Measurements from ENCODE around the gene HOXB5. TPM values are rescaled to one million over a fixed set of nuclear protein-coding genes. Genes with fewer than 3 reads are reported as not detected.

Gene HOXB5
- total and polyA plus RNA-seq, 10 of the 15 experiments (the other 5 are each of a cell fraction or from before 2014, with no cell fraction given), result not detected

DNA sequence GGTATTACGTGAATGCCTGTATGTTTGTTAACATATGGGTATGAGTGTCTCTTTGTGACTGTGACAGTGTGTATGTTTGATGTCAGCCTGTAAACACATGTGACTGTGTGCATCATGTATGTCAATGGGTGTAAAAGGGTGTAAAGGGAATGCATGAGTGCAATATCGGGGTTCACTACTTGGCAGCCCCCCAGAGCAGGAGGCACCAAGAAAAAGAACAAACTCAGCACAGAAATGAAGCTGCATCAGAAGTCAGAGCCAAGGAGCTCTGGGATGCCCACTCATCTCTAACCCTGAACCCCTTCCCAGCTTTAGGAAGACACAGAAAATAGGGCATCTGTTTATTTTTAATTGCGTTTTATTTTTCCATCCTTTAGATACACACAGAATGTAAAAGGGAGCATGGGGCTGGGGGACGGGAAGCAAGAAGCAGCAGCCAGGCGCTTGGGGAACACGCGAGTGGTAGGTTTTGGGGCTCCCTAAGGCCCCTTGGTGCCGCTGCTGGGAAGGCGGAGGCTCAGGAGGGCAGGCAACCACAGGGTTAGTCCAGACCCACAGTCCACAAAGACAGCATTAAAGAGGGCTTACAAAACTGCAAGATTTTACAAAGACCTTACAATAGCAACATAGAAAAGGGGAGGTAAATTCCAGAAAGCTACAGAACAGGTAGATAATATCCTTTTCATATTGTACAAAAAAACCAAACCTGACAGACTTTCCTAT is 13.5 kb upstream of the HOXB5 start:
- BruUV-seq (replicated peaks), result no TSS peak
- Histone ChIP-seq H3K27ac (ENCODE audit: control insufficient read depth, insufficient read depth) (no peak overlapping the region), H3K27me3 (replicated peaks in 1 of 2; ENCODE audit: control insufficient read depth in 2 of 2, insufficient read depth in 2 of 2, low read length in 1 of 2) (peaks cover under 1 to 6% of the 10 kb centered on the region in 2 experiments; a peak in 3 of 4 replicates), H3K4me2 (ENCODE audit: control insufficient read depth, insufficient read depth) (no peak overlapping the region), H3K79me2 (ENCODE audit: control insufficient read depth, insufficient read depth, low read length) (no peaks in the 10 kb centered on the region), H3K36me3 (ENCODE audit: control insufficient read depth in 2 of 2, insufficient read depth in 2 of 2, low read length in 1 of 2) (no peaks in the 10 kb centered on the region; a peak in 1 of 4 replicates), H3K9me3 (replicated peaks; ENCODE audit: control insufficient read depth, insufficient read depth, low read length) (no peaks in the 10 kb centered on the region), H3K9ac (ENCODE audit: control insufficient read depth, insufficient read depth, low read length) (no peak overlapping the region), H3K4me3 (no peak overlapping the region), H3K4me1 (ENCODE audit: control insufficient read depth, insufficient read depth, low read length) (peaks cover 10% of the 10 kb centered on the region), H4K20me1 (ENCODE audit: control insufficient read depth, insufficient read depth) (no peaks in the 10 kb centered on the region), H2AFZ (ENCODE audit: control insufficient read depth, low read depth, low read length) (no peak overlapping the region)
- RAD21 ChIA-PET (ENCODE audit: unreplicated experiment), result interaction anchor here (0.8 to 1.4 kb wide), 3 partner anchors 12 to 273 kb away, joined by 3 to 5 read pairs (median 3); partner anchors contain the start of gene HOXB5
- TF ChIP-seq BRCA1 (IDR thresholded peaks at IDR 0.05; ENCODE audit: low read depth, low read length) (no peak), ESRRA (IDR thresholded peaks at IDR 0.05; ENCODE audit: low read length) (no peak), ZNF384 (IDR thresholded peaks at IDR 0.05; ENCODE audit: borderline replicate concordance, low read depth, low read length) (no peak), CBFB (IDR thresholded peaks at IDR 0.05; ENCODE audit: low read depth) (no peak), NR2C1 (IDR thresholded peaks at IDR 0.05) (no peak), IRF4 (IDR thresholded peaks at IDR 0.05; ENCODE audit: low read depth, low read length) (no peak), NFYA (IDR thresholded peaks at IDR 0.05; ENCODE audit: borderline replicate concordance, low read depth, low read length) (no peak), EED (IDR thresholded peaks at IDR 0.05; ENCODE audit: low read depth) (no peak), SIN3A (IDR thresholded peaks at IDR 0.05; ENCODE audit: low read depth, low read length) (no peak)
- TF ChIP-seq, protein P1, sequence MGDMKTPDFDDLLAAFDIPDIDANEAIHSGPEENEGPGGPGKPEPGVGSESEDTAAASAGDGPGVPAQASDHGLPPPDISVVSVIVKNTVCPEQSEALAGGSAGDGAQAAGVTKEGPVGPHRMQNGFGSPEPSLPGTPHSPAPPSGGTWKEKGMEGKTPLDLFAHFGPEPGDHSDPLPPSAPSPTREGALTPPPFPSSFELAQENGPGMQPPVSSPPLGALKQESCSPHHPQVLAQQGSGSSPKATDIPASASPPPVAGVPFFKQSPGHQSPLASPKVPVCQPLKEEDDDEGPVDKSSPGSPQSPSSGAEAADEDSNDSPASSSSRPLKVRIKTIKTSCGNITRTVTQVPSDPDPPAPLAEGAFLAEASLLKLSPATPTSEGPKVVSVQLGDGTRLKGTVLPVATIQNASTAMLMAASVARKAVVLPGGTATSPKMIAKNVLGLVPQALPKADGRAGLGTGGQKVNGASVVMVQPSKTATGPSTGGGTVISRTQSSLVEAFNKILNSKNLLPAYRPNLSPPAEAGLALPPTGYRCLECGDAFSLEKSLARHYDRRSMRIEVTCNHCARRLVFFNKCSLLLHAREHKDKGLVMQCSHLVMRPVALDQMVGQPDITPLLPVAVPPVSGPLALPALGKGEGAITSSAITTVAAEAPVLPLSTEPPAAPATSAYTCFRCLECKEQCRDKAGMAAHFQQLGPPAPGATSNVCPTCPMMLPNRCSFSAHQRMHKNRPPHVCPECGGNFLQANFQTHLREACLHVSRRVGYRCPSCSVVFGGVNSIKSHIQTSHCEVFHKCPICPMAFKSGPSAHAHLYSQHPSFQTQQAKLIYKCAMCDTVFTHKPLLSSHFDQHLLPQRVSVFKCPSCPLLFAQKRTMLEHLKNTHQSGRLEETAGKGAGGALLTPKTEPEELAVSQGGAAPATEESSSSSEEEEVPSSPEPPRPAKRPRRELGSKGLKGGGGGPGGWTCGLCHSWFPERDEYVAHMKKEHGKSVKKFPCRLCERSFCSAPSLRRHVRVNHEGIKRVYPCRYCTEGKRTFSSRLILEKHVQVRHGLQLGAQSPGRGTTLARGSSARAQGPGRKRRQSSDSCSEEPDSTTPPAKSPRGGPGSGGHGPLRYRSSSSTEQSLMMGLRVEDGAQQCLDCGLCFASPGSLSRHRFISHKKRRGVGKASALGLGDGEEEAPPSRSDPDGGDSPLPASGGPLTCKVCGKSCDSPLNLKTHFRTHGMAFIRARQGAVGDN (IDR thresholded peaks at IDR 0.05), result no peak
- TF ChIP-seq, protein P2, sequence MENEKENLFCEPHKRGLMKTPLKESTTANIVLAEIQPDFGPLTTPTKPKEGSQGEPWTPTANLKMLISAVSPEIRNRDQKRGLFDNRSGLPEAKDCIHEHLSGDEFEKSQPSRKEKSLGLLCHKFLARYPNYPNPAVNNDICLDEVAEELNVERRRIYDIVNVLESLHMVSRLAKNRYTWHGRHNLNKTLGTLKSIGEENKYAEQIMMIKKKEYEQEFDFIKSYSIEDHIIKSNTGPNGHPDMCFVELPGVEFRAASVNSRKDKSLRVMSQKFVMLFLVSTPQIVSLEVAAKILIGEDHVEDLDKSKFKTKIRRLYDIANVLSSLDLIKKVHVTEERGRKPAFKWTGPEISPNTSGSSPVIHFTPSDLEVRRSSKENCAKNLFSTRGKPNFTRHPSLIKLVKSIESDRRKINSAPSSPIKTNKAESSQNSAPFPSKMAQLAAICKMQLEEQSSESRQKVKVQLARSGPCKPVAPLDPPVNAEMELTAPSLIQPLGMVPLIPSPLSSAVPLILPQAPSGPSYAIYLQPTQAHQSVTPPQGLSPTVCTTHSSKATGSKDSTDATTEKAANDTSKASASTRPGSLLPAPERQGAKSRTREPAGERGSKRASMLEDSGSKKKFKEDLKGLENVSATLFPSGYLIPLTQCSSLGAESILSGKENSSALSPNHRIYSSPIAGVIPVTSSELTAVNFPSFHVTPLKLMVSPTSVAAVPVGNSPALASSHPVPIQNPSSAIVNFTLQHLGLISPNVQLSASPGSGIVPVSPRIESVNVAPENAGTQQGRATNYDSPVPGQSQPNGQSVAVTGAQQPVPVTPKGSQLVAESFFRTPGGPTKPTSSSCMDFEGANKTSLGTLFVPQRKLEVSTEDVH (IDR thresholded peaks at IDR 0.05; ENCODE audit: low read depth, partially characterized antibody), result no peak
- WGBS (ENCODE audit: insufficient coverage, insufficient replicate concordance, low lambda C conversion rate, missing lambda C conversion rate), result 86% methylated on average over 9 of the region's 9 CpGs
- in situ Hi-C loops (cut with MboI), result no loop called here
- intact Hi-C loops (cut with micrococcal nuclease; ENCODE audit: unreplicated experiment), result no loop called here
- DNase-seq (ENCODE audit: low read depth, low spot score) (no peak), FAIRE-seq (peak; percentile 41), ATAC-seq (no peak)
- SMC1A ChIA-PET (ENCODE audit: uncharacterized antibody, unreplicated experiment), result interaction anchor here (0.9 to 1.2 kb wide), 2 partner anchors 9 to 33 kb away, joined by 3 read pairs; no protein-coding TSS in a partner anchor
- POLR2A ChIA-PET, result no interaction called here
- CTCF ChIA-PET, result interaction anchor here (0.7 to 1.7 kb wide), 3 partner anchors 23 to 348 kb away, joined by 3 to 4 read pairs (median 3); no protein-coding TSS in a partner anchor

All from GM12878 (cell line).